ENCODE measurements around the gene FFAR1.
"Not testable (repeated sequence)": the region's sequence is repeated elsewhere in the genome, so short reads cannot be mapped to it uniquely, and the experiment has no call there.

The FFAR1 gene

GRCh38 chr19:35355791-35356460 lies 8.2 kb downstream of the FFAR1 start:
- no peak overlapping the region for H3K27ac ChIP-seq (ENCODE audit: low read length)
- no peak overlapping the region for H3K4me2 ChIP-seq (ENCODE audit: low read depth, low read length)
- DNase-seq = no peak
- H2AFZ ChIP-seq (ENCODE audit: low read length) = no peak overlapping the region
- no peak overlapping the region for H3K9ac ChIP-seq (ENCODE audit: low read length)
- no peak overlapping the region for H3K4me3 ChIP-seq (ENCODE audit: low read length)
- no peaks in the 10 kb centered on the region for H4K20me1 ChIP-seq (ENCODE audit: insufficient read depth, low read length)
- H3K9me3 ChIP-seq (replicated peaks; ENCODE audit: insufficient read depth, low read length) = no peaks in the 10 kb centered on the region
- H3K27me3 ChIP-seq (replicated peaks; ENCODE audit: insufficient read depth, low read length) = peaks cover 44% of the 10 kb centered on the region
- H3K36me3 ChIP-seq (replicated peaks; ENCODE audit: insufficient read depth, low read length) = no peaks in the 10 kb centered on the region
- H3K9me2 ChIP-seq (replicated peaks; ENCODE audit: insufficient read depth, low read length) = no peaks in the 10 kb centered on the region
- no peaks in the 10 kb centered on the region for H3F3A ChIP-seq (ENCODE audit: insufficient read depth, low read length)
- TF ChIP-seq CTCF (IDR thresholded peaks at IDR 0.05; ENCODE audit: low read length) (no peak), EZH2 (optimal IDR thresholded peaks at IDR 0.05; ENCODE audit: low read depth, low read length) (no peak), EZH2phosphoT487 (IDR thresholded peaks at IDR 0.05; ENCODE audit: low read length) (no peak)
- no peaks in the 10 kb centered on the region for H3K79me2 ChIP-seq (ENCODE audit: low read length)
- no peaks in the 10 kb centered on the region for H3K4me1 ChIP-seq (ENCODE audit: low read length)

- no peaks in the 10 kb centered on the region for H3K9me2 ChIP-seq (replicated peaks; ENCODE audit: insufficient read depth, low read length)
- no peaks in the 10 kb centered on the region for H3K36me3 ChIP-seq (replicated peaks; ENCODE audit: insufficient read depth, low read length)
- H3F3A ChIP-seq (ENCODE audit: insufficient read depth, low read length) = no peaks in the 10 kb centered on the region
- no peak within 1 kb of the TSS for H2AFZ ChIP-seq (ENCODE audit: low read length)
- H3K4me3 ChIP-seq (ENCODE audit: low read length) = no peak within 1 kb of the TSS
- DNase-seq = no peak
- no peaks in the 10 kb centered on the region for H3K79me2 ChIP-seq (ENCODE audit: low read length)
- no peaks in the 10 kb centered on the region for H4K20me1 ChIP-seq (ENCODE audit: insufficient read depth, low read length)
- no peak within 1 kb of the TSS for H3K27ac ChIP-seq (ENCODE audit: low read length)
- no peak within 1 kb of the TSS for H3K4me2 ChIP-seq (ENCODE audit: low read depth, low read length)
- no peak within 1 kb of the TSS for H3K9ac ChIP-seq (ENCODE audit: low read length)
- TF ChIP-seq EZH2 (optimal IDR thresholded peaks at IDR 0.05; ENCODE audit: low read depth, low read length) (no peak), CTCF (IDR thresholded peaks at IDR 0.05; ENCODE audit: low read length) (no peak), EZH2phosphoT487 (IDR thresholded peaks at IDR 0.05; ENCODE audit: low read length) (no peak)
- H3K9me3 ChIP-seq (replicated peaks; ENCODE audit: insufficient read depth, low read length) = no peaks in the 10 kb centered on the region
- no peaks in the 10 kb centered on the region for H3K4me1 ChIP-seq (ENCODE audit: low read length)
- peaks cover 47% of the 10 kb centered on the region for H3K27me3 ChIP-seq (replicated peaks; ENCODE audit: insufficient read depth, low read length)
These were observed 10.3 kb downstream of the FFAR1 start, which contains the start of gene FFAR3 for GRCh38 chr19:35357867-35358573. Gene FFAR3, plus strand, starts transcription at chr19:35358460. Its CDS starts 431 bp downstream, at chr19:35358891.

- not testable (repeated sequence) for H4K20me1 ChIP-seq (ENCODE audit: insufficient read depth, low read length); H2AFZ ChIP-seq (ENCODE audit: low read length); H3K4me1 ChIP-seq (ENCODE audit: low read length); H3K4me2 ChIP-seq (ENCODE audit: low read depth, low read length); H3K9me2 ChIP-seq (replicated peaks; ENCODE audit: insufficient read depth, low read length); H3F3A ChIP-seq (ENCODE audit: insufficient read depth, low read length); H3K27ac ChIP-seq (ENCODE audit: low read length); H3K79me2 ChIP-seq (ENCODE audit: low read length); H3K9me3 ChIP-seq (replicated peaks; ENCODE audit: insufficient read depth, low read length); H3K36me3 ChIP-seq (replicated peaks; ENCODE audit: insufficient read depth, low read length); H3K4me3 ChIP-seq (ENCODE audit: low read length); DNase-seq; H3K9ac ChIP-seq (ENCODE audit: low read length)
- H3K27me3 ChIP-seq (replicated peaks; ENCODE audit: insufficient read depth, low read length) = peaks cover 47% of the 10 kb centered on the region
These were observed 11.1 kb downstream of the FFAR1 start for GRCh38 chr19:35358834-35359233.

GRCh38 chr19:35359395-35359794 lies 11.7 kb downstream of the FFAR1 start:
- not testable (repeated sequence) for H2AFZ ChIP-seq (ENCODE audit: low read length); H3K9me2 ChIP-seq (replicated peaks; ENCODE audit: insufficient read depth, low read length); H3K4me3 ChIP-seq (ENCODE audit: low read length); H3F3A ChIP-seq (ENCODE audit: insufficient read depth, low read length); DNase-seq; H3K4me1 ChIP-seq (ENCODE audit: low read length); H3K9ac ChIP-seq (ENCODE audit: low read length); H4K20me1 ChIP-seq (ENCODE audit: insufficient read depth, low read length); H3K36me3 ChIP-seq (replicated peaks; ENCODE audit: insufficient read depth, low read length); H3K79me2 ChIP-seq (ENCODE audit: low read length); H3K4me2 ChIP-seq (ENCODE audit: low read depth, low read length); H3K9me3 ChIP-seq (replicated peaks; ENCODE audit: insufficient read depth, low read length); H3K27ac ChIP-seq (ENCODE audit: low read length)
- peaks cover 51% of the 10 kb centered on the region for H3K27me3 ChIP-seq (replicated peaks; ENCODE audit: insufficient read depth, low read length)

GRCh38 chr19:35360081-35360480 lies 12.4 kb downstream of the FFAR1 start:
- H3K36me3 ChIP-seq (replicated peaks; ENCODE audit: insufficient read depth, low read length); H3K9me2 ChIP-seq (replicated peaks; ENCODE audit: insufficient read depth, low read length); H3K9ac ChIP-seq (ENCODE audit: low read length); H3K4me2 ChIP-seq (ENCODE audit: low read depth, low read length); H3K27ac ChIP-seq (ENCODE audit: low read length); H3K79me2 ChIP-seq (ENCODE audit: low read length); DNase-seq; H3K4me3 ChIP-seq (ENCODE audit: low read length); H4K20me1 ChIP-seq (ENCODE audit: insufficient read depth, low read length); H3K9me3 ChIP-seq (replicated peaks; ENCODE audit: insufficient read depth, low read length); H3K4me1 ChIP-seq (ENCODE audit: low read length); H3F3A ChIP-seq (ENCODE audit: insufficient read depth, low read length); H2AFZ ChIP-seq (ENCODE audit: low read length): not testable (repeated sequence)
- H3K27me3 ChIP-seq (replicated peaks; ENCODE audit: insufficient read depth, low read length) = peaks cover 50% of the 10 kb centered on the region
